GM12865 (cell line): ENCODE data around the gene LCE2C.

Experiments used
- DNase-seq: peaks from one replicate; pipeline ENCODE4 v3.0.0; 2010; ENCODE audit warnings: low read depth
- H3K4me3 ChIP-seq: 2 replicates; pipeline ENCODE4 v1.5.1; 2011; ENCODE audit warnings: mild to moderate bottlenecking, low read depth, low read length, control low read depth
- TF ChIP-seq, protein P1 (sequence below): IDR thresholded peaks from 2 replicates; pipeline ENCODE4 v1.5.1; 2011; ENCODE audit warnings: low read length, control low read depth, low read depth, inconsistent platforms; ENCODE audit not compliant: insufficient read depth; ENCODE audit errors: missing control alignments

LCE2C gene

DNA sequence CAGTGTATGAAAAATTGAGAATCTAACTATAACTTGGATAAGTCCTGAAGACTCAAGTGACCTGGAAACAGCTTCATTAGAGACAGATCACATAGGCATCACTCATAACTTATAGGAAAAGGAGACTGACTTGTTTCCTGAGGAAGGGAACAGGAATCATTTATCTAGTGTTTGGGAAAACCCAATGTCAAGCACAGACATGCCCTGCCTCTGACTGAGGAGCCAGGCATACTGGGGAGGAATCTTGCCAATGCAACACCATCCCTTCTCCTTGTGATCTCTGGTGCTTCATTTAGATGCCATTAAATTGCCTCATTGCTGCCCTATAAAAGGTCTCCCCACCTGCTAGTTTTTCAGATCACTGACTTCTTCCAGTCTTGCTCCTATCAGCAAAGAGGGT, 43.2 kb downstream of the LCE2C start:
- no peak overlapping the region for H3K4me3 ChIP-seq
- TF ChIP-seq, protein P1, sequence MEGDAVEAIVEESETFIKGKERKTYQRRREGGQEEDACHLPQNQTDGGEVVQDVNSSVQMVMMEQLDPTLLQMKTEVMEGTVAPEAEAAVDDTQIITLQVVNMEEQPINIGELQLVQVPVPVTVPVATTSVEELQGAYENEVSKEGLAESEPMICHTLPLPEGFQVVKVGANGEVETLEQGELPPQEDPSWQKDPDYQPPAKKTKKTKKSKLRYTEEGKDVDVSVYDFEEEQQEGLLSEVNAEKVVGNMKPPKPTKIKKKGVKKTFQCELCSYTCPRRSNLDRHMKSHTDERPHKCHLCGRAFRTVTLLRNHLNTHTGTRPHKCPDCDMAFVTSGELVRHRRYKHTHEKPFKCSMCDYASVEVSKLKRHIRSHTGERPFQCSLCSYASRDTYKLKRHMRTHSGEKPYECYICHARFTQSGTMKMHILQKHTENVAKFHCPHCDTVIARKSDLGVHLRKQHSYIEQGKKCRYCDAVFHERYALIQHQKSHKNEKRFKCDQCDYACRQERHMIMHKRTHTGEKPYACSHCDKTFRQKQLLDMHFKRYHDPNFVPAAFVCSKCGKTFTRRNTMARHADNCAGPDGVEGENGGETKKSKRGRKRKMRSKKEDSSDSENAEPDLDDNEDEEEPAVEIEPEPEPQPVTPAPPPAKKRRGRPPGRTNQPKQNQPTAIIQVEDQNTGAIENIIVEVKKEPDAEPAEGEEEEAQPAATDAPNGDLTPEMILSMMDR = no peak
- DNase-seq = no peak

DNA sequence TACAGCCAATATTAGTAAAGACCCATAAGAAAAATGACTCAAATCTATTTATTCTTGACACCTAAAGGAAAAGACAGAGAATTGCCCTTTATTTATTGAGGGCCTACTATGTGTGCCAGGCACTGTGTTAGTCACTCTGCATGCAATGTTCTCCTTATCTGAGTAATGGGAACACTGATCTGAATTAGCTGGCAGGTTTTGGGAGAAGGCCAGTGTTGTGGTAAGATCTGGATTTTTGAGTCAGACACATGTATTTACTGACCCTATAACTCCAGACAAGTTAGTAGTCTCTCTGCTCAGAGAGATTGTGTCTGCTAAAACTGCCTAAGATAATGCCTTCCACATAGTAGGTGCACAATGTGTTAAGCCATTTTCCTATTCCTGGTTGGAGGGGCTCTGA, 50.2 kb downstream of the LCE2C start:
- TF ChIP-seq, protein P1 = no peak
- no peak overlapping the region for H3K4me3 ChIP-seq
- DNase-seq = no peak
